Thyroid gland (tissue), 4 donors: ENCODE data around the gene CENPN. TPM values are rescaled to one million over a fixed set of nuclear protein-coding genes. Genes with fewer than 3 reads are reported as not detected.

Experiments
- DNase-seq, 2 donors: peaks; one replicate each; pipeline ENCODE4 v3.0.0-alpha.2; 2019
- H3K27ac ChIP-seq, 3 donors: fragments of 200-600 bp; sonication (generic); 1 replicate in 2 of 3; 2 replicates in 1 of 3; pipeline ENCODE4 v1.5.1; 2016 to 2019; ENCODE audit warnings: mild to moderate bottlenecking in 1 of 3, moderate library complexity in 1 of 3
- H3K27me3 ChIP-seq: fragments of 200-600 bp; sonication (generic); one replicate; pipeline ENCODE4 v1.5.1; 2019
- H3K36me3 ChIP-seq, 2 donors: fragments of 200-600 bp; sonication (generic); one replicate each; pipeline ENCODE4 v1.5.1; 2016 to 2019
- H3K4me1 ChIP-seq, 2 donors: fragments of 200-600 bp; sonication (generic); one replicate each; pipeline ENCODE4 v1.5.1; 2017 to 2019
- H3K4me3 ChIP-seq, 3 donors: fragments of 200-600 bp; sonication (generic); replicated peaks in 1 of 3; 1 replicate in 2 of 3; 2 replicates in 1 of 3; pipeline ENCODE4 v1.5.1; 2016; ENCODE audit warnings: mild to moderate bottlenecking in 1 of 3
- H3K9me3 ChIP-seq: fragments of 200-600 bp; sonication (generic); one replicate; pipeline ENCODE4 v1.5.1; 2017
- CTCF ChIP-seq, 6 experiments: fragments of 200-600 bp in 3 of 6; fragments of 450-650 bp in 3 of 6; sonication (generic) in 3 of 6; IDR thresholded peaks; one replicate each; pipeline ENCODE4 v1.5.1; 2016 to 2019; ENCODE audit warnings: antibody characterized with exemption in 6 of 6, mild to moderate bottlenecking in 2 of 6, inconsistent platforms in 1 of 6, moderate library complexity in 1 of 6
- POLR2A ChIP-seq, 2 donors: fragments of 450-650 bp; IDR thresholded peaks; one replicate each; pipeline ENCODE4 v1.6.1; 2017; ENCODE audit warnings: antibody characterized with exemption in 2 of 2, mild to moderate bottlenecking in 2 of 2, moderate library complexity in 1 of 2
- WGBS, 2 donors: methylation state at CpG; one replicate each; pipeline ENCODE4 v1.1.5; 2017; 5-methylcytosine and 5-hydroxymethylcytosine counted together
- intact Hi-C: fragments of 100-400 bp; cut with DNase I; formaldehyde crosslinking; loops from one replicate; pipeline ENCODE4 v1.15.1; 2023
- total RNA-seq, 4 donors: library from RNA; depleted of rRNA; stranded (reverse); fragments of >200 nt; gene quantifications; one replicate each; pipeline ENCODE4 v1.2.3, GENCODE V29; 2016

Gene CENPN
- total RNA-seq, 4 donors from 2014 or later, result 5.8 to 14.4 (median 6.7) TPM

- intact Hi-C loops, result no loop called here
- 88 to 91% methylated on average over 4 of the region's 4 CpGs for WGBS, 2 donors
- Histone ChIP-seq H3K36me3 (peaks cover 0 to 6% of the 10 kb centered on the region in 2 donors), H3K4me3 (no peak overlapping the region), H3K27me3 (no peaks in the 10 kb centered on the region), H3K4me1 (no peaks in the 10 kb centered on the region), H3K27ac (no peak overlapping the region), H3K9me3 (no peaks in the 10 kb centered on the region)
- DNase-seq, result no peak
- TF ChIP-seq CTCF (IDR thresholded peaks at IDR 0.05), result no peak
- no peak for TF ChIP-seq POLR2A (IDR thresholded peaks at IDR 0.05)
Observed at GRCh38 chr16:80968386-80969113, 38.5 kb upstream of the CENPN start.

GRCh38 chr16:80969114-80969484 lies 37.9 kb upstream of the CENPN start:
- no peak overlapping the region for H3K27ac ChIP-seq
- WGBS, 2 donors, result 93 to 94% methylated on average over 3 of the region's 3 CpGs
- no peaks in the 10 kb centered on the region for H3K4me1 ChIP-seq
- intact Hi-C loops, result no loop called here
- no peaks in the 10 kb centered on the region for H3K27me3 ChIP-seq
- no peak overlapping the region for H3K4me3 ChIP-seq
- H3K9me3 ChIP-seq, result no peaks in the 10 kb centered on the region
- DNase-seq, result no peak
- peaks cover 0 to 6% of the 10 kb centered on the region in 2 donors for H3K36me3 ChIP-seq
- TF ChIP-seq CTCF (IDR thresholded peaks at IDR 0.05) (no peak), POLR2A (IDR thresholded peaks at IDR 0.05) (no peak)

GRCh38 chr16:80971819-80972218 lies 35.2 kb upstream of the CENPN start:
- intact Hi-C loops, result no loop called here

GRCh38 chr16:80972611-80973010 lies 34.4 kb upstream of the CENPN start:
- Histone ChIP-seq H3K27ac (no peak overlapping the region), H3K27me3 (no peaks in the 10 kb centered on the region), H3K36me3 (peaks cover 0 to 6% of the 10 kb centered on the region in 2 donors), H3K4me3 (no peak overlapping the region), H3K4me1 (no peaks in the 10 kb centered on the region), H3K9me3 (no peaks in the 10 kb centered on the region)
- no peak for DNase-seq
- intact Hi-C loops, result no loop called here
- TF ChIP-seq POLR2A (IDR thresholded peaks at IDR 0.05) (no peak), CTCF (IDR thresholded peaks at IDR 0.05) (no peak)
- WGBS, 2 donors, result 91 to 92% methylated on average over 4 of the region's 4 CpGs

More at GRCh38 chr16:80971819-80972218, 35.2 kb upstream of the CENPN start:
- no peaks in the 10 kb centered on the region for H3K4me1 ChIP-seq
- WGBS, 2 donors, result 85 to 88% methylated on average over 2 of the region's 2 CpGs
- H3K27me3 ChIP-seq, result no peaks in the 10 kb centered on the region
- H3K9me3 ChIP-seq, result no peaks in the 10 kb centered on the region
- no peak overlapping the region for H3K4me3 ChIP-seq
- H3K27ac ChIP-seq, result no peak overlapping the region
- TF ChIP-seq POLR2A (IDR thresholded peaks at IDR 0.05) (no peak), CTCF (IDR thresholded peaks at IDR 0.05) (no peak)
- peaks cover 0 to 6% of the 10 kb centered on the region in 2 donors for H3K36me3 ChIP-seq
- DNase-seq, result no peak

GRCh38 chr16:80973991-80974390 lies 33.0 kb upstream of the CENPN start:
- H3K27me3 ChIP-seq, result no peaks in the 10 kb centered on the region
- no peaks in the 10 kb centered on the region for H3K9me3 ChIP-seq
- peaks cover 0 to 6% of the 10 kb centered on the region in 2 donors for H3K36me3 ChIP-seq
- H3K27ac ChIP-seq, result no peak overlapping the region
- WGBS, 2 donors, result 93 to 94% methylated on average over 3 of the region's 4 CpGs
- H3K4me1 ChIP-seq, result no peaks in the 10 kb centered on the region
- DNase-seq, result no peak
- intact Hi-C loops, result no loop called here
- TF ChIP-seq CTCF (IDR thresholded peaks at IDR 0.05) (no peak), POLR2A (IDR thresholded peaks at IDR 0.05) (no peak)
- no peak overlapping the region for H3K4me3 ChIP-seq
